OCI-LY7 (cell line): ENCODE measurements around the gene STXBP5.

Experiments
- CTCF ChIP-seq: fragments of 200-600 bp; sonication (generic); conservative IDR thresholded peaks from 2 replicates; pipeline ENCODE4 v1.5.1; 2014; ENCODE audit warnings: mild to moderate bottlenecking, antibody characterized with exemption, low read length, moderate library complexity, mixed read lengths
- EZH2phosphoT487 ChIP-seq: fragments of 200-600 bp; sonication (generic); IDR thresholded peaks from 2 replicates; pipeline ENCODE4 v1.6.1; 2018; ENCODE audit warnings: low read depth, borderline replicate concordance, mild to moderate bottlenecking, mixed run types, antibody characterized with exemption, low read length, moderate library complexity, mixed read lengths

- no peak for TF ChIP-seq CTCF
- TF ChIP-seq EZH2phosphoT487, result no peak
These were observed 212.4 kb downstream of the STXBP5 start for GRCh38 chr6:147416622-147417021.
